Hematopoietic multipotent progenitor cell treated with erythropoietin and hydrocortisone succinate and interleukin-3 and kit ligand, for 6 days (in vitro differentiated cells): ENCODE results near the gene HES3.
"Not testable (repeated sequence)": the region's sequence is repeated elsewhere in the genome, so short reads cannot be mapped to it uniquely, and the experiment has no call there.

Source experiments
- DNase-seq: peaks from one replicate; pipeline ENCODE4 v3.0.0-alpha.2; 2015

Gene HES3

DNA sequence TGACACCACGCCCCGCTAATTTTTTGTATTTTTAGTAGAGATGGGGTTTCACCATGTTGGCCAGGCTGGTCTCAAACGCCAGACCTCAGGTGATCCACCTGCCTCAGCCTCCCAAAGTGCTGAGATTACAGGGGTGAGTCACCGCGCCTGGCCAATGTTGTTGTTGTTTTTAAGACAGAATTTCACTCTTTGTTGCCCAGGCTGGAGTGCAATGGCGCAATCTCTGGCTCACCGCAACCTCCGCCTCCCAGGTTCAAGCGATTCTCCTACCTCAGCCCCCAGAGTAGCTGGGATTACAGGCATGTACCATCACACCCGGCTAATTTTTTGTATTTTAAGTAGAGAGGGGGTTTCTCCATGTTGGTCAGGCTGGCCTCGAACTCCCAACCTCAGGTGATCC lies 24.3 kb upstream of the HES3 start:
- not testable (repeated sequence) for DNase-seq

DNA sequence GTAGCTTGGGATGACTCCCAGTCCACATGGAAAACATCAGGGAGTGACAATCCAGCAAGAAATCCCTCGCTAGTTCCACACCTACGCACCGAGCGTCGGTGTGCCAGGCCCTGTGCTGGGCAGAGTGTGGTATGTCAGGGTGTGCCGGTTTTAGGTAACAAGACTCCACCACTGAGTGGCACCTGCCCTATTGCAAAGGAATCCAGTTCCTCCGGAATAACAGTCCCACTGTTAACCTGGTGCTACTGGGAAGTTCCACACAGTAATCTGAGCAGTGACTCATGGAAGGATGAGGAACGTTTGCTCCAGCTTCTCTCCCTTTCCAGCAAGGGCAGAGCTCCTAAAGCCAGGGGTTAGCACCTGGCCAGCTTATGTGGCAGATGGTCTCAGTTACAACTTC lies 23.7 kb upstream of the HES3 start:
- no peak for DNase-seq

DNA sequence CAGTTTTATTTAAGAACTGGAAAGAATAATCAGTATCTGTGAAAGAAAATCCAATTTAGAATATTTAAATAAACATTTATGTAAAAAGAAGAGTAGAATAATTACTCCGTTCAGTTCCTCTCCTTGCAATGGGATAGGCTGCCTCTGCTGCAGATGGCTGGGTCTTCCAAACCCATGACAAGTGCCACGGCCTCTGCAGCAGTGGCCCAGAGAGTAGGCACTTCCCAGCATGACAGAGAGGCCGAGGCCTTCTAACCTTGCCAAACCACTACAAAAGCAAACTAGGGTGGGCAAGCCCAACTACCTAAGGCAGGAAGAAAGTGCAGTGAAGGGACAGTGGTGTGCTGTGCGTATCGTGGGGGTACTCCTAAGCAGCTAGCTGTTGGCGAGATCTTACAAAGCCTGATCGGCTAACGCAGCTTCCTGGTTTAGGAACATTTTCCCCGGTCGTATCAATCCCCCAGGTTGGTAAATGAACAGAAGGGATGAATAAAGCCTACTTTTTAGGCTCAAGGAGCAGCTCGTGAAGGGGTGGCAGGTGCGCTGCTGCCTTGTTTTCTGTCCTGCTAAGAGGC lies 22.7 kb upstream of the HES3 start:
- DNase-seq = no peak

DNA sequence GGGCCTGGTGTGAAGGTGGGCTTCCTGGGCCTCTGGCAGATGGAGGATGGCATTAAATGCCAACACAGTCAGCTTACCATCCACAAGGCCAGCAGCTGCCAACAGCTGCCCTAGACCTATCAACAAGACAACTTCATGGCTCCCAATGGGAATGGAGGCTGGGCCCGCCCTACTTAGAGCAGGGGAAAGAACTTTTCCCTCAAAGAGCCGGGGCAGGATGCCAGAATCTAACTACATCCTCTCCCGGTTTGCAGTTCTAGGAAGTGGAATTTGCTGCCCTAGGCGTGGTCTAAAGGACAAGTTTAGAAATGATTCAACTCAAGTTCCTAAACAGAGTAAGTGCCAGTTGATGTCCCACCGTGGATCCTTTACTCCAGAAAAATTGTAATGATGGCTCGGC lies 21.3 kb upstream of the HES3 start:
- DNase-seq = no peak

DNA sequence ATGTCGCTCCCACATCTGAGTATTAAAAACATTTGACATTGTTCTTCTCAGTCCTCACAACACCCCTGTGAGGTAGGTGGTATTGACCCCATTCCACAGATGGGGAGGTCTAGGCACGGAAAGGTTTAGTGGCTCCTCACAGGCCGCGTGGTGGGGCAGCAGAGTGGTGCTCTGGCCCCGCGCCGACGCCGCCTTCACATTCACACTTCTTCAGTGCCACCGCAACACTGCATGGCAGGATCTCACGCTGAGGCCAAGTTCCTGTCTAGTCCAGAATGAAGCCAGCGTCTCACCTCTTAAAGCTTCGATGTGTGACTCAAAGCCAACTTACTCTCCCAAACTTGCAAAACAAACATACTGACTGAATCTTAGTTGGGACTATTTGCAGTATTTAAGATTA lies 20.4 kb upstream of the HES3 start:
- no peak for DNase-seq

DNA sequence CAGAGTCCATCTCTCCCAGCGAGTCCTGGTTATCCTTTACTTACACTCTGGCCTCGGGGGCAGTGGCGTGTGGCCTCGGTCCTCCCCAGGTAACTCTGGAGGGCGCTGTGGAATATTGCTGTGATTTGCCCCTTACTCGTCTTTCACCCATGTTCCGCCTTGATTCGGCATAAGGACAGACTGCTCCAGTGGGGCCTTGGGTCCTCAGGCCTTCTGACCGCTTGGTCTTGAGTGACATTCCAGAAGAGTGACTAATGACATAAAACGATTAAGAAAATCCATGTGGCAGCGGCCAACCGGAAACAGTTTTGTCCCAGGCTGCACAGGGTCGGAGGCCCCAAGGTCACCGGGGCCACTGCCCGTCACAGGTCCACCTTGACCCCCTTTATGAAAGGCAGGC lies 19.3 kb upstream of the HES3 start:
- DNase-seq = no peak

DNA sequence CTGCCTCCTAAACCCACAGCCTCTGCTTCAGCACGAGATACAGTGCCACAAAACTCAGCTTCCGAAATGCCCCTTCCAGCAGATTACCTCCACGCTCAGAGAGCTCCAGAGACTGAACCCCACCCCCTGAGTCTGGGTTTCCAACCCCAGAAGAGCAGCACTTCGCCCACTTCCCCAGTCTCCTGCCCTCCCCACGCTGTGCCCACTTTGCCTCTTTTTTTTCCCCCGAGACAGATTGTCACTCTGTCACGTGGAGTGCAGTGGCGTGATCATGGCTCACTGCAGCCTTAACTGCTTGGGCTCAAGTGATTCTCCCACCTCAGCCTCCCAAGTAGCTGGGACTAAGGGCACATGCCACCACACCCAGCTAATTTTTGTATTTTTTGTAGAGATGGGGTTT lies 18.3 kb upstream of the HES3 start:
- no peak for DNase-seq

DNA sequence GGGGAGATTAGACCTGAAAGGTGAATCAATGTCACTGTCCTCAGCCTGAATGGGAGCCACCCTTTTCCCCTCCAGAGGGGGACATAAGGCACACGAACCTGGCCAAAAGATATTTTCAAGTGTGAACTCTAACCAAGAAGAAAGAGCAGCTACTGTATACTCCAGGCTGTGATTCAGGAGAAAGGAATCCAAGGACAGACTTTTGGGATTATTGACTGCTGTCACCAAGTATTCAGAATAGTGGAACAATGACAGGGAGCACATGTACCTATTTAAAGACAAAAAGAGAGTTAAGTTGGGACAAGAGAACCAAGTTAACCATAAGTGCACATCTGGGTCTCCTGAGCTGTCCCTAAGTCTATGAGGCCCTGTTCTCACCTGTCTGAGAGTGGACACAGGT lies 10.6 kb upstream of the HES3 start:
- no peak for DNase-seq

DNA sequence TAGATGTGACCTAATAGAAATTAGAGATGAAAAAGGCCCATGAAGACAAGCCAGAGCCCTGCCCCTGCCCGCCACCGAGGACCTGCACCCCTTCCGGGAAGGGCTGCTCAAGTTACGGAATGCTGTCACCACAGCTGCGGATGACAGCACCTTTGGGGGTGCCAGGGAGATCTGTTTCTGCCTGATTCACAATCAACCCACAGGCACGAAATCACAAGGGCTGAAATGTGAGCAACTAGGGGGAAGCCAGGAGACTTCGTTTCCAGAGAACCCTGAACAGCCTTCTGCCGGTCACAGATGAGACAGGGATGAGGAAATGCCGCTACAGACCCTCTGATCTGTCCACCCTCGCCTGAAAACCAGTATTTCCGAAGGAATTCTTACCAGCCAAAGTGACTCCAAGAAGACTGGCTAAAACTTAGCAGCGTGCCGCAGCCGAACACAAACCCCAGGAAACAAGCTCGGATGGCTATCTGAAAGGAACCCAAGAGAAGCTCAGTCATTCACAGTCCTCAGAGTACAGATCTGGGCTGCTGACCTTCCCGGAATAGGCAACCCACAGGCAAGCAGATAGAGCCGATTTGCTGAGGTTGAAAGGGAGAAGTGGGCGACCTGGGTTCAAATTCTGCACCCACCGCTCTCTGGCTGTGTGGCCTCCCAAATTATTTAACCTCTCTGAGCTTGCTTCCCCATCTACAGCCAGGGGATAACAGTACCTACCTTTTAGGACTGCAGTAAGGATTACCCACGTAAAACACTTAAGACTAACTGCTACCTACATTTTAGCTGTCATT lies 9.3 kb upstream of the HES3 start:
- no peak for DNase-seq

DNA sequence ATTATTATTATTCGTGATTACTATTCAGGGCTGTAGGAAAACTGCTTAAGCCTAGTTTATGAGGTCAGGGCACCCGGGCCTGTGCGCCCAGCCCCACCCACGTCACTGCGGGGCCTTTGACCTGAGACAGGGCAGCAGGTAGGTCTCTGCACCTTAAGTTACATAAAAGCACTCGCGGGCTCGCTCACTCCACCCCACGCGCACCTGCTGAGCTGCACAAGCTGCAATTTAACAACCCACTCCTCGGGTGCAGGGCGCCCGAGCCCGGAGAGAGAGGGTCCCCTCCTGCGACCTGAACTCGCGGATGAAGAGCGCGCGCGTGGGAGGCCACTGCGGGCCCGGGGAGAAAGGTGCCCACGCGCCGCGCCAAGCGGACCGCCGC lies 8.7 kb upstream of the HES3 start:
- DNase-seq = peak; percentile 52

DNA sequence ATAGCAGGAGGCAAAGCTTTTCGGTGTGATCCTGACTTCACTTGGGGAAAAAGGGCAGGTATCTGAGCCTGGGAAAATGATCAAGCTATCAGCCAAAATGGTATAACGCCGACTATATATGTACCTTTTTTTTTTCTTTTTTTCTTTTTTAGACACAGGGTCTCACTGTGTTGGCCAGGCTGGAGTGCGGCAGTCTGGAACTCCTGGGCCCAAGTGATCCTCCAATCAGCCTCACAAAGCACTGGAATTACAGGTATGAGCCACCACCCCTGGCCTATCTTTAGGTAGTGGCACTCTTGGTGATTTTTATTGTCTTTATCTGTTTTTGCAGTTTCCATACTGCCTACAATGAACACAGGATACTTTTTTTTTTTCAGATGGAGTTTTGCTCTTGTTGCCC lies 6.9 kb upstream of the HES3 start:
- DNase-seq = no peak

DNA sequence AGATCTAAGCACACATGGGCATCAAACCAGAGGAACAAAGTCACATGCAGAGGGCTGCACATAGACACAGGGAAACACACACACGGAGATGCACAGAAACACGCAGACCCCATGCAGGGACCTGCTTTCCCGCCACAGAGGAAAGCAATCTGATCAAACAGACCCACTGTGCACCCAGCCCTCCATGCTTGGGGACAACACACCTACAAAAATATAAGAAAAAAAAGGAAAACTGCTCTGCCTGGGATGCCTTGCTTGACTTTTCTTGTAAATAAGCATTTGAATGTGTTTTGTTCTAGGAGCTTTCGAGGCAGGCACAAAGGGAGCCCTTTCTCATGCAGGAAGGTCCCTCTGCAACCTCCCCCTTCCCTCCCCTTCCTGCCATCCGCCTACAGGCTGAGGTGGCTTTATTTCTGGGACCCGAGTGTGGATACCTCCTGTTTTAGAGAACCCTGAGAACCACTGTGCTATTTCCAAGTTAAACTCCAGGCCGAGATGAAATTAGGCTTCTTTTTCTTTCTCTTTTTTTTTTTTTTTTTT lies 4.7 kb upstream of the HES3 start:
- no peak for DNase-seq

DNA sequence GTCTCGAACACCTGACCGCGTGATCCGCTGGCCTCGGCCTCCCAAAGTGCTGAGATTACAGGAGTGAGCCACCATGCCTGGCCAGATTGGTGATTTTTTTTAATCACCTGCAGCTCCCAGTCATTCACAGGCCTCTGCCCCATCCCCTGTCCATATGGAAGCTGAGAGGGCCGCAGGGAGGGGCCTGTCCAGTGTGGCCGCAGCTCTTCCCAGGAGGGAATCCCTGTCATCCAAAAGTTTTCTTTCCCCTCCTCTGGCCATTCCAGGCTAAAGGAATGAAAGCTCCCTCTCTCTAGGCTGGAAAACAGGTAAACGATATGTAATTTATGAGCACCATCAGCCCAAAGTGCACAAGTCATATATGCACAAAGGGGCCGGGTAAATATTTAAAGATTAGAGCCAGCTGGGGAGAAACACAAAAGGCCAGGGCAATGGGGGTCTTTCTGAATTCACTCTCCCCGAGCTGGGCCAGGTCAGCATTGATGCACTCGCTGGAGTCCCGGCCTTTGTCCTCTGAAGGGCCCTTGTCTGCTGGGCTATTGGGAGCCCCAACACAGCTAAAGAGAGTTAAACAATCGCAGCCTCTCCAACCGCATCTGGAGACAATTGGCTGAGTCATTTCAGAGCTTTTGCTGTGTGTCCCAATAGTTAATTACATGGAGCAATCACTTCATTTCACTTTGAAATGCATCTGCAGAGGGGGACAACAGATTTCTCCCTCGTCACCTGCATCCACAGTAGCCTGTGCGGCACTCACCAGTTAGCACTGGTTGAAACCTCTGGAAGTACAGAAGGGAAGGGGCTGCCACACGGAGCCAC lies 3.8 kb upstream of the HES3 start:
- no peak for DNase-seq

DNA sequence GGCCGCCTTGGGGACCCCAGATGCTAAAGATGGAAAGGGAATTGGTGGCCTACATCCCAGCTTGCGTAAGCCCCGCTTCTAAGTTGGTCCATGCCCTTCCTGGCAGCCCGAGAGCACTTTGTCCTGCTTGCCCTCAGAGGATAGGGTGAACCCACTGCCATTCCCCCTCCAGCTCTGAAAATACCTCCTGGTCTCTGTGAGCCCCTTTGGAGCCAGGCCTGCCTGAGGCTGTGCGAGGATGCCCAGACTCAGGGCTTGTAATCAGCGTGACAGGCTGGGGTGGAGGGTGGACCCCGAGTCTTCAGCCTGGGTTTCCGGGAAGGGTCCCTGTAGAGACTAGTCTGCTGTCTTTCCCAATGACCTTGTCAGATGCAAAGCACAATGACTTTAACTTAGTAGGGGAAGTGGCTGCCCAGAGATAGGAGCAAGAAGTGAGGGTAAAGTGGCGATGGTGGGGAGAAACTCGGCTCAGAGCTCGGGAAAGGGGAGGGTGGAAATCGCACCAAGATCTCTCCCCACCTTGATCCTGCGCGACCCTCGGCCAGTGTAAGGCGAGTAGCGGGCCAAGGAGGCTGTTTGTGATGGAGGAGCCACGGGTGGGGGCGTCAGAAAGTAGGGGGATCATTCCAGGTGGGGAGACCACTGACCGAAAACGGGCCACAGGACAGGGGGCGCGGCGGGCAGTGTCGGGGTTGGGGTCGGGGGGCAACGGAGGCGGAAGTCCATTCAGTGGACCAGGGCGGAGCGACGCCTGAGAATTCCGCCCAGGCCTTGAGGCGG lies 2.7 kb upstream of the HES3 start:
- DNase-seq = no peak

DNA sequence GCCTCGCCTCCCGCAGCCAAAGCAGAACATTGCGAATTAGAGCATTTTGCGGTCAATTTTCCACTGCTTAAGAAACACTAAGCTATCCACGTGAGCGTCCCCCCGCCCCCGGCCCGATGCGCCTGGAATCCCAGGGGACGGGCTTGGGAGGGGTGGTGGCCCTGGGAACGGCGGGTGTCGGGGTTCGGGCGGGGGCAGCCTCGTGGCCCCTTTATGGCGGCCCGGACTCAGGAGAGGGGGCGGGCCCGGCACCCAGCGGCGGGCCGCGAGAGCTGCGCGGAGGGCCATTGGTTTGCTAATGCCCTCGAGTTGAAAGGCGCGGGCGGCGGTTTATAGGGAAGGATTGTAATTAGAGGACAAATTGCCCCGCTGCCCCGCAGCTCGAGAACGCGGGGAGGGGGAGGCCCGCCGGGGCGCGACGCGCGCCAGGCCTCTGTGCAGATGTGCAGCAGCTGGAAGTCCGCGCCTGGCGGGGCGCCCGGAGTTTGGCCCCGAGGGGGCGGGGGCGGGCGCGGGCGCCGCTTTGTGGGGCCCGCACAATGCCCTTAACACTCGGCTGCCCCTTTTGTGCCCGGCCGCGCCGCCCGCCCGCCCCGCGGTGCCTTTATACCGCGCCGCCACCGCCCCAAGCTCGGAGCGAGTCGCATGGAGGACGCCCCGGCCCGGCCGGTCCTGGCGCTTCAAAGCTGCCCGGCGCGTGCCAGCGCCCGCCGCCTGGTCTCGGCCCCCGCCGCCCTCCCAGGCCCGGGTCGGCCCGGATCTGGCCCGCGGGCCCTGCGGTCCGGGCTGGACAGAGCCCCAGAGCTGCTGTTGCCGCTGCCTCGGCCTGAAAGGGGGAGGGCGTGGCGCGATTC lies 1.9 kb upstream of the HES3 start:
- no peak for DNase-seq

DNA sequence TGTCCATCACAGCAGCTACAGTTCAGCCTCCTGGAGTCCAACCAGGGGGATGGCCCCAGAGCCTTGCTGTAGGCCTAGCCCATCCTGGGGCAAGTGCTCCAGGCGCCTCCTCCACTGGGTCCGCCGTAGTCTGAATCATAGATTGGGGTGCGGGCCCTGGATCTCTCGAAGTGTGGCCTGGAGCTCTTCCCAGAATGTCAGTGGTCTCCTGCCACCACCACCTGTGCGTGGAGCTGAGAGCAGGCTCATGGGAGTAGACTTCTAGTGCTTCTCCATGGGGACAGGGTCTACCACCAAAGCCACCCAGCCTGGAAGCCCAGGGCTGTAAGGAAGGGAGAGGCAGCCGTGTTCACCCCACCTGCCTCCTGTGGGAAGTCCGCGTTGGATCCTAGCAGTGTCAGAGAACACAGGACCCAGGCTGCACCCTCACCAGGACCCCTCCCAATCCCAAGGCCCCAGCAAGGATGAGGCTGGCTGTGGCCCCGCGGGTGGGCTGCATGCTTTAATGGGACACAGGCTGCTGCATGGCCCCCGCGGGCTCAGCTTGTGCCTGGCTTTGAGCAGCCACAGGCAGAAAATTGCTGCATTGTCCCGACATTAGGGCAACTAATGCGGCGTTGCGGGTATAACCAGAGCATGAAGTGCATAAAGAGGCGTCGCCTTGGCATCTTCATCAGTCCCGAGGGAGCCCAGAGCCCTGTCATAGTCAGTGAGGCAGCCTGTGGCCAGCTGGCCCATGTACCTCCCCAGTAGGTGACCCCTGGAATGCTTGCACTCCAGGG lies 735 bp upstream of the HES3 start:
- DNase-seq = no peak

DNA sequence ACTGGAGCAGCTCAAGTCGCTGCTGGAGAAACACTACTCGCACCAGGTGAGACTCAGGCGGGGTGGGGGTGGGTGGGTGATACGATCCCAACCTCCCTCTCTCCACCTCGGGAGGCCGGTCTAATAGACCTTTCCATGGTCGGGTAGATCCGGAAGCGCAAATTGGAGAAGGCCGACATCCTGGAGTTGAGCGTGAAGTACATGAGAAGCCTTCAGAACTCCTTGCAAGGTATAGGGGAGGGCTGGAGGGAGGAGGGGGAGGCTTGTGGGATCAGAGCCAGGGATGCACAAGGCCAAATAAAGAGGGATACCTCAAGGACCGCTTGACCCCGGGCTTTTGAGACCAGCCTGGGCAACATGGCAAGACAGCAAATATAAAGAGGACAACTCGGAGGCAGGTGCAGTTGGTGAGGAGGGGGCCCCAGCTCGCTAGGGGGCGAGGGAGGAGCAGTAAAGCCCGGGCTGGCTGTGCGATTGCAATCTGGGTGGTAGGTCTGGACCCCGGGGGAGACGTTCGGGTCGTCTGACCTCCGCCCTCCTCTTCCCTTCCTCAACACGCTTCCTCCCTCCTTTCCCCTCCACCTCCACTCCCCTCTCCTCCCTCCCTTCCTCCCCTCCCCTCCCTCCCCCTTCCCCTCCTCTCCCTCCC lies 546 bp downstream of the HES3 start:
- no peak for DNase-seq

DNA sequence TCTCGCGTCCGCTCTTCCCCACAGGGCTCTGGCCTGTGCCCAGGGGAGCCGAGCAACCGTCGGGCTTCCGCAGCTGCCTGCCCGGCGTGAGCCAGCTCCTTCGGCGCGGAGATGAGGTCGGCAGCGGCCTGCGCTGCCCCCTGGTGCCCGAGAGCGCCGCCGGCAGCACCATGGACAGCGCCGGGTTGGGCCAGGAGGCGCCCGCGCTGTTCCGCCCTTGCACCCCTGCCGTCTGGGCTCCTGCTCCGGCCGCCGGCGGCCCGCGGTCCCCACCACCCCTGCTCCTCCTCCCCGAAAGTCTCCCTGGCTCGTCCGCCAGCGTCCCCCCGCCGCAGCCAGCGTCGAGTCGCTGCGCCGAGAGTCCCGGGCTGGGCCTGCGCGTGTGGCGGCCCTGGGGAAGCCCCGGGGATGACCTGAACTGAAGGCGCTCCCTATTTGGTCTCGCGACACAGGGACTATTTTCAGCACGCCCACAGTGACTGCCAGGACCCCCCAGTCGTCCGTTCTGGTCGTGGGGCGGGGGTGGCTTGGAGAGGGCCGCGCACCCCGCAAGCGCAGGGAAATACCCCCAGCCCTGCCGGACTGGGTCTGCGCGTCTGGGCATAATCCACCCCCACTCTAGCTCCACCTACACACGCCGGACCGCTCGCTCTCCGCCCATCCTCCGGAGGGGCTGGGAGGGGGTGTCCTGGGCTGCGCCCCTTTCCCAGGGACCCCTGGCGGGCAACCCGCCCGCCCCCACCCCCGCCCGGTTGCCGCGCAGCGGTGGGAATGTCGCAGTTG lies 1.3 kb downstream of the HES3 start:
- peak; percentile 93 for DNase-seq

DNA sequence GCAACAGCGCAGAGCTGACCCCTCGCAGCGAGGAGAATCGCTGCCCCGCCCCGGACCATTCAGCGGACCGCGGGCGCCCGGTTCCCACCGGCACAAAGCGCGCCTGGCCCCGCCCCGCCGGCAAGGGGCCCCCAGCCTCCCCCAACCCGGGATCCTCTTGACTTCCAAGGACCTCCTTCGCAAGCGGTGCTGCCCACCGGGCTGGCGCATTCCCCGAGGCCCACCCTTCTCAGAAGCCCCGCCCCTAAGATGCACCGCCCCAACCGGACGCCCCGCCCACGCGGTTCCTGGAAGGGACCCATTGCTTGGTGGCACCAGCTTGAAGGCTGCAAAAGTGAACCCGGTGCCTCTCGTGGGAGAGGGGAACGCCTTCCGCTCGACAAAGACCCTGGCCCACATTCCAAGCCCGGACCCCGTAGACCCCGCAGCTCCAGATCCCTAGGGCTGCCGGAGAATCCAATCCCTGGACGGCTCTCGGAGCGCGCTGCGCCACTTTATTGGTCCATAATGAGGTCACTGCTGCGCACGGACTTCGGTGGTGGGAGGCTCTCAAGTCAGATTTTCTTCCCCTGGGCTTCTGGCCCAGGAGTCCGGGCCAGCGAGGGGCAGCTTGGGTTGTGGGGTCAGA lies 2.0 kb downstream of the HES3 start:
- peak; percentile 76 for DNase-seq
